Calu3 (cell line): ENCODE results near the gene AGBL3. TPM values are rescaled to one million over a fixed set of nuclear protein-coding genes. Genes with fewer than 3 reads are reported as not detected.

ENCODE experiments used
- BruUV-seq: library from RNA; stranded (reverse); fragments of 400-500 nt; replicated peaks from 2 replicates; lab custom pipeline; 2021; lab: Mats Ljungman, UMichigan
- CTCF ChIA-PET: fragments of 300-600 bp; sonication (Branson Sonifier 250); formaldehyde crosslinking; loops from one replicate; lab custom pipeline; 2022; ENCODE audit warnings: antibody characterized with exemption; lab: Charles Lee
- DNase-seq: peaks from one replicate; pipeline ENCODE4 v3.0.0; 2022
- H3K27ac Mint-ChIP-seq: one replicate; pipeline ENCODE4 v1.8.0; 2022; ENCODE audit warnings: mixed read lengths; ENCODE audit not compliant: unreplicated experiment
- H3K27me3 Mint-ChIP-seq: one replicate; pipeline ENCODE4 v1.8.0; 2022; ENCODE audit warnings: mixed read lengths; ENCODE audit not compliant: unreplicated experiment
- H3K36me3 Mint-ChIP-seq: one replicate; pipeline ENCODE4 v1.8.0; 2022; ENCODE audit warnings: mild to moderate bottlenecking, moderate library complexity, mixed read lengths; ENCODE audit not compliant: insufficient read depth, unreplicated experiment
- H3K4me1 Mint-ChIP-seq: one replicate; pipeline ENCODE4 v1.8.0; 2022; ENCODE audit warnings: mild to moderate bottlenecking, low read depth, mixed read lengths; ENCODE audit not compliant: unreplicated experiment
- H3K4me3 Mint-ChIP-seq: one replicate; pipeline ENCODE4 v1.8.0; 2022; ENCODE audit warnings: mild to moderate bottlenecking, low read depth, moderate library complexity, mixed read lengths; ENCODE audit not compliant: unreplicated experiment
- H3K9me3 Mint-ChIP-seq: one replicate; pipeline ENCODE4 v1.8.0; 2022; ENCODE audit warnings: low read depth, mixed read lengths; ENCODE audit not compliant: unreplicated experiment
- intact Hi-C: fragments of 100-400 bp; cut with micrococcal nuclease; formaldehyde crosslinking; loops from one replicate; pipeline ENCODE4 v1.10.0; 2022; ENCODE audit not compliant: unreplicated experiment
- total RNA-seq: library from RNA; stranded (reverse); gene quantifications from 2 replicates; pipeline ENCODE4 v1.2.3, GENCODE V29; 2022
- TF ChIP-seq, protein P1 (sequence below): fragments of 200-600 bp; IDR thresholded peaks from one replicate; pipeline ENCODE4 v1.8.0; 2022; ENCODE audit warnings: antibody characterized with exemption; ENCODE audit not compliant: unreplicated experiment

AGBL3 gene
- total RNA-seq, 1 experiment from 2014 or later, result 6.3 TPM

GRCh38 chr7:135151533-135151932 lies 165.2 kb downstream of the AGBL3 start:
- H3K27ac Mint-ChIP-seq, result no peak overlapping the region
- BruUV-seq, result no TSS peak
- no peaks in the 10 kb centered on the region for H3K27me3 Mint-ChIP-seq
- intact Hi-C loops, result no loop called here
- H3K9me3 Mint-ChIP-seq, result peaks cover 8% of the 10 kb centered on the region
- TF ChIP-seq, protein P1, sequence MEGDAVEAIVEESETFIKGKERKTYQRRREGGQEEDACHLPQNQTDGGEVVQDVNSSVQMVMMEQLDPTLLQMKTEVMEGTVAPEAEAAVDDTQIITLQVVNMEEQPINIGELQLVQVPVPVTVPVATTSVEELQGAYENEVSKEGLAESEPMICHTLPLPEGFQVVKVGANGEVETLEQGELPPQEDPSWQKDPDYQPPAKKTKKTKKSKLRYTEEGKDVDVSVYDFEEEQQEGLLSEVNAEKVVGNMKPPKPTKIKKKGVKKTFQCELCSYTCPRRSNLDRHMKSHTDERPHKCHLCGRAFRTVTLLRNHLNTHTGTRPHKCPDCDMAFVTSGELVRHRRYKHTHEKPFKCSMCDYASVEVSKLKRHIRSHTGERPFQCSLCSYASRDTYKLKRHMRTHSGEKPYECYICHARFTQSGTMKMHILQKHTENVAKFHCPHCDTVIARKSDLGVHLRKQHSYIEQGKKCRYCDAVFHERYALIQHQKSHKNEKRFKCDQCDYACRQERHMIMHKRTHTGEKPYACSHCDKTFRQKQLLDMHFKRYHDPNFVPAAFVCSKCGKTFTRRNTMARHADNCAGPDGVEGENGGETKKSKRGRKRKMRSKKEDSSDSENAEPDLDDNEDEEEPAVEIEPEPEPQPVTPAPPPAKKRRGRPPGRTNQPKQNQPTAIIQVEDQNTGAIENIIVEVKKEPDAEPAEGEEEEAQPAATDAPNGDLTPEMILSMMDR, result no peak
- peaks cover 16% of the 10 kb centered on the region for H3K36me3 Mint-ChIP-seq
- CTCF ChIA-PET, result no interaction called here
- DNase-seq, result no peak
- H3K4me1 Mint-ChIP-seq, result peaks cover 31% of the 10 kb centered on the region
- H3K4me3 Mint-ChIP-seq, result no peak overlapping the region

DNA sequence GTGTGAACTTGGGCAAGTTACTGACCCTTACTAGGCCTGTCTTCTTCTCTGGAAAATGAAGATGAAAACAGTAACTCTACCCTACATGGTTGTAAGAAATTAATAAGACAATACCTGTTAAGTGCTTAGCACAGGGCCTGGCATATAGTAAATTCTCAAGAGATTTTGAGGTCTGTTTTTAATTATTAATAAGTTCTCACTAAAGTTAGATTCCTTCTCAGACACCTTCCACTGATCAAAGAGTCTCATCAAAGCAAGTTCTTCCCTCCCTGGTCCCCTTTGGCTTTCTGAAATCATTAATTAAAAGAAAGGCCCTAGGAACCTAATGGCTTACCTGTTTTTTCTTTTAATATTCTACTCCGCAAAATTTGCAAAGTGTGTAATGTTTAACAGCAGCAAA lies 166.1 kb downstream of the AGBL3 start:
- Mint-ChIP-seq H3K9me3 (peaks cover 8% of the 10 kb centered on the region), H3K27ac (no peak overlapping the region), H3K27me3 (no peaks in the 10 kb centered on the region), H3K4me3 (no peak overlapping the region), H3K4me1 (peaks cover 22% of the 10 kb centered on the region), H3K36me3 (peaks cover 11% of the 10 kb centered on the region)
- CTCF ChIA-PET, result no interaction called here
- no TSS peak for BruUV-seq
- no peak for DNase-seq
- intact Hi-C loops, result no loop called here
- TF ChIP-seq, protein P1, result no peak

DNA sequence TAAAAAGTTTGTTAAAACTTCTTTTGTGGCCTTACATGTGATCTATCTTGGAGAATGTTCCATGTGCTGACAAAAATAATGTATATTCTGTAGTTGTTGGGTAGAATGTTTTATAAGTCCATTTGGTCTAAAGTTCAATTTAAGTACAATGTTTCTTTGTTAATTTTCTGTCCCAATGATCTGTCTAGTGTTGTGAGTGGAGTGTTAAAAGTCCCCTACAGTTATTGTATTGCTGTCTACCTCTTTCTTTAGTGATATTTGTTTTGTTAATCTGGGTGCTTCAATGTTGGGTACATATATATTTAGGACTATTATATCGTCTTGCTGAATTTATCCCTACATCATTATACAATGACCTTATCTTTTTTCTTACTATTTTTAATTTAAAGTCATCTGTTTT lies 168.4 kb downstream of the AGBL3 start:
- Mint-ChIP-seq H3K9me3 (peaks cover 8% of the 10 kb centered on the region), H3K4me1 (peaks cover 5% of the 10 kb centered on the region), H3K27me3 (no peaks in the 10 kb centered on the region), H3K36me3 (no peaks in the 10 kb centered on the region), H3K4me3 (no peak overlapping the region), H3K27ac (no peak overlapping the region)
- intact Hi-C loops, result no loop called here
- BruUV-seq, result no TSS peak
- no peak for DNase-seq
- CTCF ChIA-PET, result no interaction called here
- TF ChIP-seq, protein P1, result no peak

DNA sequence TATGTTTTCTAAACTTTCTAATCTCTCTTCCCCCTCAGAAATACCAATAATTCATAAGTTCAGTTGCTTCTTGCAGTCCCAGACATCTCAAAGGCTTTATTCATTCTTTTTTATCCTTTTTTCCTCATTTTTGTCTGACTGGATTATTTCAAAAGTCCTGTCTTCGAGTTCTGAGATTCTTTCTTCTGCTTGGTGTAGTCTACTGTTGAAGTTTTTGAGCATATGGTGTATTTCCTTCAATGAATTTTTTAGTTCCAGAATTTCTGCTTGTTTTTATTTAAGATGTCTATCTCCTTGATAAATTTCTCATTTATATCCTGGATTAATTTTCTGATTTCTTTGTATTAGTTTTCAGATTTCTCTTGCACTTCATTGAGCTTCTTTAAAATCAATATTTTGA lies 170.0 kb downstream of the AGBL3 start:
- H3K4me1 Mint-ChIP-seq, result peaks cover 21% of the 10 kb centered on the region
- no peak for DNase-seq
- no TSS peak for BruUV-seq
- intact Hi-C loops, result no loop called here
- peaks cover 6% of the 10 kb centered on the region for H3K36me3 Mint-ChIP-seq
- H3K27me3 Mint-ChIP-seq, result no peaks in the 10 kb centered on the region
- CTCF ChIA-PET, result no interaction called here
- peak overlapping the region; percentile 19 for H3K27ac Mint-ChIP-seq
- TF ChIP-seq, protein P1, result no peak
- H3K4me3 Mint-ChIP-seq, result no peak overlapping the region
- H3K9me3 Mint-ChIP-seq, result peaks cover 10% of the 10 kb centered on the region
